Measurements from ENCODE around the gene PDZD2.

Gene PDZD2

DNA sequence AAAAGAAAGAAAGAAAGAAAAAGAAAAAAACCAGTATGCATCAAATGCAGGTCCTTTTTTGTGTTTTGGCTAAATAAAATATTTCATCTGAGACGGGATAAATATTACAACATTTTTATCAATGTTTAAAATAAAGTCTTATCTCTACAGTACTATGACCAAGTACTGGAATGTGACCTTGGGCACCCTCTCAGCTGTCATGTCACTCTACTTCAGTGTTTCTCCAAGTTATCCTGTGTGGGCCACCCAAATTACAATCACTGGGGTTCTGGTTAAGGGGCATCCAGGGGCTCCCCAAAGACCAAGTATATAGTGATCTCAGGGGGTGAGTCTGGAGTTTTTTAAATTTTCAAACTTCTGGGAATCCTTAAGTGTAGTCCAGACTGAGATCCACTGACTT, 3.5 kb upstream of the PDZD2 start:
- no peak for DNase-seq (ENCODE audit: low read depth)
- no peak overlapping the region for H3K4me3 ChIP-seq (ENCODE audit: control insufficient read depth, low read depth, low read length)
- TF ChIP-seq, protein P1, sequence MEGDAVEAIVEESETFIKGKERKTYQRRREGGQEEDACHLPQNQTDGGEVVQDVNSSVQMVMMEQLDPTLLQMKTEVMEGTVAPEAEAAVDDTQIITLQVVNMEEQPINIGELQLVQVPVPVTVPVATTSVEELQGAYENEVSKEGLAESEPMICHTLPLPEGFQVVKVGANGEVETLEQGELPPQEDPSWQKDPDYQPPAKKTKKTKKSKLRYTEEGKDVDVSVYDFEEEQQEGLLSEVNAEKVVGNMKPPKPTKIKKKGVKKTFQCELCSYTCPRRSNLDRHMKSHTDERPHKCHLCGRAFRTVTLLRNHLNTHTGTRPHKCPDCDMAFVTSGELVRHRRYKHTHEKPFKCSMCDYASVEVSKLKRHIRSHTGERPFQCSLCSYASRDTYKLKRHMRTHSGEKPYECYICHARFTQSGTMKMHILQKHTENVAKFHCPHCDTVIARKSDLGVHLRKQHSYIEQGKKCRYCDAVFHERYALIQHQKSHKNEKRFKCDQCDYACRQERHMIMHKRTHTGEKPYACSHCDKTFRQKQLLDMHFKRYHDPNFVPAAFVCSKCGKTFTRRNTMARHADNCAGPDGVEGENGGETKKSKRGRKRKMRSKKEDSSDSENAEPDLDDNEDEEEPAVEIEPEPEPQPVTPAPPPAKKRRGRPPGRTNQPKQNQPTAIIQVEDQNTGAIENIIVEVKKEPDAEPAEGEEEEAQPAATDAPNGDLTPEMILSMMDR (conservative IDR thresholded peaks at IDR 0.05; ENCODE audit: control insufficient read depth, insufficient read depth, low read depth, low read length): no peak

DNA sequence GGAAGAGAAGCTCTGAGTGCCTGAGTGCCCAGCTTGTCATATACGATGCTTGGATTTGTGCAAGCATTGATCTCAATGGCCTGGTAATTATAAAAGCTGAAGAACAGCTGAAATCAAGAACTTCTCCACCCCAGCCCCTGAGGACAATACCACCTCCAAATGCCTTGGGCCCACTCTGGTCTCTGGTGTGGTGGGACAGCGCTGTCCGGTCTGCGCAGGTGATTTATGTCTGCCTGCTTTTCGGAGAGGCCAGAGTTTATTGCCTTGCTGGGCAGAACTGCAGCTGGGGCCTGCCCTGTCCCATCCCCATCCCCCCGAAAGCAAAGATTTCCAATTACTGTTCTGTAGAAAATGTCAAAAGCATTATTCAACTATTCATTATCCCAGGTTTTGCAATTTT, 1.1 kb upstream of the PDZD2 start:
- H3K4me3 ChIP-seq (ENCODE audit: control insufficient read depth, low read depth, low read length): no peak overlapping the region
- TF ChIP-seq, protein P1 (conservative IDR thresholded peaks at IDR 0.05; ENCODE audit: control insufficient read depth, insufficient read depth, low read depth, low read length): no peak
- no peak for DNase-seq (ENCODE audit: low read depth)

DNA sequence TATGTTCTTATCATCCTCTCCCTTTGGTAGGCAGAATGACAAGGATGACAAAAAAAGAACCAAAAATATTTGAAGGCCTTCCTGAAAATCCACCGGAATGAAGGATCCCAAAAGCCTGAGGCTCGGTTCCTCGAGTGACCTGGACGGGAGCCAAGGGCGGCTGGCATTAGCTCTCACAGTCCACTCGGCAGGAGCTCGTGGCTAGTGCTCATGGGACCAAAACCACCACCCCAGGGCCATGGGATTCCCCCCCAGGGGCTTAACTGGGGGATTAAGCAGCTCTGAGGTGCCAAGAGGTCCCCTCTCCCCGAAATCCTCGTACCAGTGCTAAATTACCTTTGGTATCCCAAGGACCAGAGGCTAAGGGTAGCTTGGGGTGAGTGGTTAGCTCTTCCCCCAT, 586 bp upstream of the PDZD2 start:
- peak overlapping the region; percentile 59 for H3K4me3 ChIP-seq (ENCODE audit: control insufficient read depth, low read depth, low read length)
- TF ChIP-seq, protein P1 (conservative IDR thresholded peaks at IDR 0.05; ENCODE audit: control insufficient read depth, insufficient read depth, low read depth, low read length): no peak
- no peak for DNase-seq (ENCODE audit: low read depth)

DNA sequence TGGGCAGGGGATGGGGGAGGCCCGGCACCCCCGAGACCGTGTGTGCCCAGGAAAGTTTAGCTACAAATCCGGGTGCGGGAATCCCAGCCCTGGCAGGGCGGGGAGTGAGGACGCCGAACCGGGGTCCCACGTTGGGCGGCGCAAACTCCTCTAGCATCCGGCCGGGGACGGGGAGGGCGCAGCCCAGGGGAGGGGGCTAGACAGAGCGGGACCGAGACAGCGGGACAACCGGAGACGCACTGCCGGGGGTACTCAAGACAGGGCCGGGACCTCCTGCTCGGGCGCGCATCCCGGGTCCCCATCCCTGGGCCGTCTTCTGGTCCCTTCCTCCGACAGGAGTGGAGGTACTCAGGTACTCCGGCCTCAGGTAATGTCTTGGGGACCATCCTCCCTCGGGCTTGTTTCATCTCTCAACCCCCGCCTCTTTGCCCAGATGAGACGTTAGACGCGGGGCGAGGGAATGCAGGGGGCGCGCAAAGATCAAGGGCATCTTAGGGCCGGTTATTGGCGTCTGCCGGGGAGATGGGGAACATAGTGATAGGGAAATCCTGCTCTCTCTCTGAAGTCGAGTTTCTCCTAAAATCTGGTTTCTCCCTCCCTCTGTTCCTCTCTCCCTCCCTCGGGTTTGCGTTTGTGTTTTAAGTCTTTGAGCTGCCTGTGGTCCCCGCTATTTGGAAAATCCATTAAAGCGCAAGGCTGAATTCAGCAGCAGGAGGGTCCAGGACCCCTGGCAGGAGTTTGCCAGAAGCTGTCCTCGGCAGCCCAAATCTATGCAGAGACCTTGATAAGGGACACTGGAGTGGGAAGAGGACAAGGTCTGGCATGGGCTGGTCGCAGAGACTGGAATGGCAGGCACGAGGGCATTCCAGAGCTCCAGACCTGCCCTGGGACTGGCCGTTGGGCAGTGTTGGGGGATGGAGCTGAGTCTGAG, 815 bp downstream of the PDZD2 start:
- H3K4me3 ChIP-seq (ENCODE audit: control insufficient read depth, low read depth, low read length): no peak overlapping the region
- no peak for DNase-seq (ENCODE audit: low read depth)
- TF ChIP-seq, protein P1 (conservative IDR thresholded peaks at IDR 0.05; ENCODE audit: control insufficient read depth, insufficient read depth, low read depth, low read length): no peak

DNA sequence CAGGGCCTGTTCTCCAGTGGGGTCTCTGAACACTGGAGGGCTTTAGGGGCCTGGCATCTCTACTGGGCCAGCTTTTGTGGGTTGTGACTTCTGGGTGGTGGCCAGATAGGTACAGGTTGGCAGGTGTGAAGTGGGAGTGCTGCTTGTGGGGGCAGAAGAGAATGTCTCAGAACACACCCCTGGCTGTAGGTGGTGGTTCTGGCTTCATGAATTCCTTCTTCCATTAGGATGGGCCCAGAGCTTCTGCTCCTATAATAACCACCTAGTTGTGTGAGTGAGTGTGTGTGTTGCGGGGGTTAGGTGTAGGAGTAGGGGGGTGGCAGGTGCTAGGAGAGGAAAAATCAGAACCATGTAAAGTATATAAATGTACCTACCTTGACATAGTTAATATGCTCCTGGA, 1.6 kb downstream of the PDZD2 start:
- no peak for DNase-seq (ENCODE audit: low read depth)
- TF ChIP-seq, protein P1 (conservative IDR thresholded peaks at IDR 0.05; ENCODE audit: control insufficient read depth, insufficient read depth, low read depth, low read length): no peak
- H3K4me3 ChIP-seq (ENCODE audit: control insufficient read depth, low read depth, low read length): no peak overlapping the region

DNA sequence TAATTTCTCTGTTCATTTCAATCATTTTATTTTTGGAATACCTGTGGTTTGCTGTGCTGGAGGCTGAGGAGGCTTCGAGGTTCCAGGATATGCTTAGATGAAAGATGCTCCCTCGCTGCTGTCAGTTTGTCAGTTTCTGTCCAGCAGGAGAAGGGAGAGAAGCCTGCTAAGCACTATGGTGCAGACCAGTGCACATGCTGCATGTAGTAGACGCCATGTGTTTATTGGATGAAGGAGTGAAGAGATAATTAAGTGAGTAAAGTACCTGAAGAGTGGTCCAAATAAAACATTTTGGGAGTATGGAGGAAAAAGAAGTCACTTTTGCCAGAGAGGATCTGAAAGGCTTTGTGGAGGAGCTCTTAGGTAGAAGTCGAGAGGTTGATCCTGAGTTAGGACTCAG, 2.1 kb downstream of the PDZD2 start:
- DNase-seq (ENCODE audit: low read depth): no peak
- no peak overlapping the region for H3K4me3 ChIP-seq (ENCODE audit: control insufficient read depth, low read depth, low read length)
- TF ChIP-seq, protein P1 (conservative IDR thresholded peaks at IDR 0.05; ENCODE audit: control insufficient read depth, insufficient read depth, low read depth, low read length): no peak
